ENCODE data around the gene MCC.

DNA sequence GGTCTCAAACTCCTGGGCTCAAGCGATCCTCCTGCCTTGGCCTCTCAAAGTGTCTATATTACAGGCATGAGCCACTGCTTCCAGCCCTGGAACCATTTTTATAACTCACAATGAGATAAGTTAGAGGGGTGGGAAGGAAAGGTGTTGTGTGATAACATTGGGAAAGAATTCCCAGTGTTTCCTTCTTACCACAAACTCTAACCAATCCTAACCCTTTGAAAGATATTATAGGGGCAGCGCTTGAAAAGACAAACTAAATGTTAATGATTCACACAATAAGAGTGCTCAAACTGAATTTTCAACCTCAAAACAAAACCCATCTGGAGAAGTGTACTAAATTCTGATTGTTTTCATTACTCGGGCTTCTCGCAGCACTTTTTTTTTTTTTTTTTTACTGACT lies 163.2 kb downstream of the MCC start:
- TF ChIP-seq, protein P1, sequence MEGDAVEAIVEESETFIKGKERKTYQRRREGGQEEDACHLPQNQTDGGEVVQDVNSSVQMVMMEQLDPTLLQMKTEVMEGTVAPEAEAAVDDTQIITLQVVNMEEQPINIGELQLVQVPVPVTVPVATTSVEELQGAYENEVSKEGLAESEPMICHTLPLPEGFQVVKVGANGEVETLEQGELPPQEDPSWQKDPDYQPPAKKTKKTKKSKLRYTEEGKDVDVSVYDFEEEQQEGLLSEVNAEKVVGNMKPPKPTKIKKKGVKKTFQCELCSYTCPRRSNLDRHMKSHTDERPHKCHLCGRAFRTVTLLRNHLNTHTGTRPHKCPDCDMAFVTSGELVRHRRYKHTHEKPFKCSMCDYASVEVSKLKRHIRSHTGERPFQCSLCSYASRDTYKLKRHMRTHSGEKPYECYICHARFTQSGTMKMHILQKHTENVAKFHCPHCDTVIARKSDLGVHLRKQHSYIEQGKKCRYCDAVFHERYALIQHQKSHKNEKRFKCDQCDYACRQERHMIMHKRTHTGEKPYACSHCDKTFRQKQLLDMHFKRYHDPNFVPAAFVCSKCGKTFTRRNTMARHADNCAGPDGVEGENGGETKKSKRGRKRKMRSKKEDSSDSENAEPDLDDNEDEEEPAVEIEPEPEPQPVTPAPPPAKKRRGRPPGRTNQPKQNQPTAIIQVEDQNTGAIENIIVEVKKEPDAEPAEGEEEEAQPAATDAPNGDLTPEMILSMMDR (IDR thresholded peaks at IDR 0.05) = no peak
- TF ChIP-seq POLR2A (IDR thresholded peaks at IDR 0.05) = no peak

Data from uterus (tissue), 2 donors.